Central memory CD8-positive, alpha-beta T cell (primary cell): Measurements from ENCODE around the gene YPEL2.
A peak's percentile ranks its signal among the peaks of the same experiment; 100 is the strongest.

Experiments used
- ATAC-seq: fragments of 150-1000 bp; cut with Tn5 transposase; replicated peaks from 2 replicates; pipeline ENCODE4 v1.10.0; 2022; ENCODE audit warnings: mild to moderate bottlenecking, moderate FRiP score, moderate number of reproducible peaks; ENCODE audit not compliant: poor library complexity, severe bottlenecking; ENCODE audit errors: extremely low read depth
- DNase-seq, 2 donors: peaks; one replicate each; pipeline ENCODE4 v3.0.0; 2021; ENCODE audit warnings: low spot score in 2 of 2
- H3K27ac Mint-ChIP-seq: one replicate; pipeline ENCODE4 v1.8.0; 2022; ENCODE audit warnings: low read depth, mild to moderate bottlenecking, moderate library complexity, mixed read lengths
- H3K27me3 Mint-ChIP-seq: one replicate; pipeline ENCODE4 v1.8.0; 2022; ENCODE audit warnings: mixed read lengths
- H3K36me3 Mint-ChIP-seq: one replicate; pipeline ENCODE4 v1.8.0; 2022; ENCODE audit warnings: mild to moderate bottlenecking, moderate library complexity, mixed read lengths; ENCODE audit not compliant: insufficient read depth
- H3K4me1 Mint-ChIP-seq: one replicate; pipeline ENCODE4 v1.8.0; 2022; ENCODE audit warnings: mixed read lengths
- H3K4me3 Mint-ChIP-seq: one replicate; pipeline ENCODE4 v1.8.0; 2022; ENCODE audit warnings: mild to moderate bottlenecking, moderate library complexity, mixed read lengths
- H3K9me3 Mint-ChIP-seq: one replicate; pipeline ENCODE4 v1.8.0; 2022; ENCODE audit warnings: mixed read lengths

Gene YPEL2

DNA sequence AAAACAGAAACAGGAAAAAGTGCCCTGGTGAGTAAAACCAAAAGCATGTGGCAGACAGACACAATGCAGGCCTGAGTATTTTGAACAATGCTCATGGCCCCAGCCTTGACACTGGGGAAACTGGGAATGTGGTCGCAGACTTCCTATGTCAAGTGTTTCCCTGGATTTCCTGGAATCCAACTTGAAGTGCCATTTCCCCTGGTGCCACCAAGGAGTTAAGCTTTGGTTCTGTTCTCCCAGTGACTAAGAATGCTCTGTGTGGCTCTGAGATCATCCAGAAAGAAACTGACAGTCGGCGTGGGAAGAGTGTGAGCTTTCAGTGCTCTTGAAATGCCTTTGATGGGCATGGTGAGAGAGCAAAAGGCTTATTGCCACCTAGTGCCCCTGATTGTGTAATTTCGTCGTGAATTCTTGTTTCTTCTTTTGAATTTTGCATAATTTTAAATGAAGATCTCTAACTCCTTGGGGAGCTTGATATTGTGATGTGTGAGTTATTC, 96.0 kb downstream of the YPEL2 start:
- Mint-ChIP-seq H3K27ac (no peak overlapping the region), H3K4me1 (no peaks in the 10 kb centered on the region), H3K4me3 (no peak overlapping the region), H3K9me3 (no peaks in the 10 kb centered on the region), H3K36me3 (peaks cover 2% of the 10 kb centered on the region), H3K27me3 (no peaks in the 10 kb centered on the region)
- ATAC-seq: no peak
- DNase-seq: no peak

- DNase-seq (no peak), ATAC-seq (no peak)
- Mint-ChIP-seq H3K9me3 (no peaks in the 10 kb centered on the region), H3K4me1 (no peaks in the 10 kb centered on the region), H3K27me3 (no peaks in the 10 kb centered on the region), H3K36me3 (peaks cover 2% of the 10 kb centered on the region), H3K4me3 (no peak overlapping the region), H3K27ac (no peak overlapping the region)
These were observed 96.5 kb downstream of the YPEL2 start for GRCh38 chr17:59427996-59428395.

GRCh38 chr17:59428916-59429485, 97.5 kb downstream of the YPEL2 start:
- no peak for ATAC-seq
- DNase-seq: no peak
- H3K36me3 Mint-ChIP-seq: peaks cover 2% of the 10 kb centered on the region
- no peak overlapping the region for H3K27ac Mint-ChIP-seq
- H3K9me3 Mint-ChIP-seq: no peaks in the 10 kb centered on the region
- H3K27me3 Mint-ChIP-seq: peaks cover 2% of the 10 kb centered on the region
- H3K4me1 Mint-ChIP-seq: no peaks in the 10 kb centered on the region
- H3K4me3 Mint-ChIP-seq: no peak overlapping the region

DNA sequence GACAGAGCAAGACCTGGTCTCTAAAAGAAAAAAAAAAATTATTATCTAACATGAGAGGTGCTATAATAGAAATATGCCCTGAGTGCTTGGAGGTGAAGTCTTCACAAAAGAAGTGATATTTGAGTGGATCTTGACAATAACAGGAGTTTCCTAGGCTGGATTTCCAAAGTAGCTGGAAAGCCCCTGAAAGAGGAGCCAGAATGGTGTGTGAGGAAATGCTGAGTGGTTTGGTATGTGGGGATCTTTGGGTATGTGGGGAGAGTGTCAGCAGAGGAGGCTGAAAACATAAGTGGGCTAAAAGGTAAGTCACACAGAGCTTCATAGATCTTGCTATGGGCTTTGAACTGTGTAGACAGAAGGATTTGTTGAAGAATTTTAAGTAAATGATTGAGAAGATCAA, 100.1 kb downstream of the YPEL2 start:
- H3K27ac Mint-ChIP-seq: no peak overlapping the region
- ATAC-seq (no peak), DNase-seq (no peak)
- H3K9me3 Mint-ChIP-seq: no peaks in the 10 kb centered on the region
- peaks cover 1% of the 10 kb centered on the region for H3K36me3 Mint-ChIP-seq
- H3K27me3 Mint-ChIP-seq: peaks cover 9% of the 10 kb centered on the region
- H3K4me3 Mint-ChIP-seq: no peak overlapping the region
- no peaks in the 10 kb centered on the region for H3K4me1 Mint-ChIP-seq

DNA sequence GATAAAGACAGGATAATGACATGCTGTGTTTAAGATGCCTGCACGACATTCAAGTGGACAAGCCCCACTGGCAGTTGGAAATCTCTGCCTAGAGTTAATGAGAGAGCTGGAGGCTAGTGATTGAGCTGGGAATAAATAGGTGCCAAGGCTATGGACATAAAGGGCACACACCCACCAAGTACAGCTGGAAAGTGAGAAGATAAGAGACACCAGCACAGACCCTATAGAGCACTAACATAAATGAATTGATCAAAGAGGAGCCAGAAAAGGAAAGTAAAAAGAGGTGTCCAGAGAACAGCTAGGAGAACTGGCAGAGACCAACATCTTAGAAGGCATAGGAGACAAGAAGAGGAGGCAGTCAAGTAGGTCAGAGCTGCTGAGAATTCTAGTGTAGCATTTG, 101.2 kb downstream of the YPEL2 start:
- no peaks in the 10 kb centered on the region for H3K4me1 Mint-ChIP-seq
- ATAC-seq (no peak), DNase-seq (no peak)
- no peak overlapping the region for H3K27ac Mint-ChIP-seq
- peaks cover 1% of the 10 kb centered on the region for H3K36me3 Mint-ChIP-seq
- no peaks in the 10 kb centered on the region for H3K9me3 Mint-ChIP-seq
- H3K27me3 Mint-ChIP-seq: peaks cover 9% of the 10 kb centered on the region
- no peak overlapping the region for H3K4me3 Mint-ChIP-seq

GRCh38 chr17:59433586-59433985, 102.1 kb downstream of the YPEL2 start:
- ATAC-seq (no peak), DNase-seq (no peak)
- Mint-ChIP-seq H3K4me1 (no peaks in the 10 kb centered on the region), H3K27ac (no peak overlapping the region), H3K27me3 (peaks cover 9% of the 10 kb centered on the region), H3K4me3 (no peak overlapping the region), H3K9me3 (no peaks in the 10 kb centered on the region), H3K36me3 (peaks cover 1% of the 10 kb centered on the region)

- Mint-ChIP-seq H3K9me3 (no peaks in the 10 kb centered on the region), H3K27me3 (peaks cover 9% of the 10 kb centered on the region), H3K4me1 (no peaks in the 10 kb centered on the region), H3K27ac (no peak overlapping the region), H3K36me3 (peaks cover 1% of the 10 kb centered on the region), H3K4me3 (no peak overlapping the region)
- no peak for DNase-seq
- ATAC-seq: no peak
These were observed 103.0 kb downstream of the YPEL2 start for GRCh38 chr17:59434429-59434828.

DNA sequence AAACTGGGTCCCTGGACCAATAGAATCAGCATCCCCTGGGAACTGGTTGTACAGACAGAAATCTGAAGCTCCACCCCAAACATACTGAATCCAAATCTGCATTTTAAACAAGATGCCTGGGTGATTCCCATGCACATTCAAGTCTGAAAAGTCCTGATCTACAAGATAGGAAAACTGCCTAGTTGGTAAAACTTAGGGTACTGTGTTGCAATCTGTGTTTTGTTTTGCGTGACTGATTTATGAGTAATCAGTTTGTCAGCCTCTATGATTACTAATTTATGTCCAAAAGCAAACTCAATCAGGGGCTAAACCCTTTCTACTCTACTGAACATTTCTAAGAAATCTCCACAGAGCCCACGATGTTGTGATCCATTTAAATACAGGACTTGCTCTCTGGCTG, 103.8 kb downstream of the YPEL2 start:
- no peak for ATAC-seq
- H3K4me3 Mint-ChIP-seq: no peak overlapping the region
- H3K9me3 Mint-ChIP-seq: no peaks in the 10 kb centered on the region
- no peak for DNase-seq
- H3K27ac Mint-ChIP-seq: no peak overlapping the region
- H3K27me3 Mint-ChIP-seq: peaks cover 9% of the 10 kb centered on the region
- H3K4me1 Mint-ChIP-seq: no peaks in the 10 kb centered on the region
- H3K36me3 Mint-ChIP-seq: peaks cover 1% of the 10 kb centered on the region

DNA sequence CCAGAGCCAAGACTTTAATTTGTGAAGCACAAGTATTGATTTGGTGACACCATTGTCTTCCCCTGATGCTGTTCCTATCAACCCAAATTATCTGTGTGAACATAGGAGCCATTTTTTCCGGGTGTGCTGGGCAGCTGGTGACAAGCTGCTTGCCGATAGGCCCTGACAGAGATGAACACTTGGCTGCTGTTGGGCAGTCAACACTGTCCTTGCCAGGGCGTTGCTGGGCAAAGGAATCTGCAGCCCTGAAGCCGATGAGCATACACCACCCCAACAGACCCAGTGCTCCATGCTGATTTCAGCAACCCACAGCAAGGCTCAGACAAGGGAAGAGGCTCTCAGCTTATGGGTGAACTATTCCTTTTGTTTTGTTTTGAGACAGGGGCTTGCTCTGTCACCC, 105.4 kb downstream of the YPEL2 start:
- Mint-ChIP-seq H3K4me1 (peaks cover 7% of the 10 kb centered on the region), H3K27me3 (peaks cover 9% of the 10 kb centered on the region), H3K9me3 (no peaks in the 10 kb centered on the region), H3K36me3 (peaks cover 1% of the 10 kb centered on the region), H3K4me3 (no peak overlapping the region), H3K27ac (no peak overlapping the region)
- ATAC-seq: no peak
- no peak for DNase-seq

- ATAC-seq (no peak), DNase-seq (no peak)
- Mint-ChIP-seq H3K27ac (no peak overlapping the region), H3K4me1 (peaks cover 7% of the 10 kb centered on the region), H3K36me3 (peaks cover 1% of the 10 kb centered on the region), H3K9me3 (no peaks in the 10 kb centered on the region), H3K4me3 (no peak overlapping the region), H3K27me3 (peaks cover 9% of the 10 kb centered on the region)
These were observed 106.4 kb downstream of the YPEL2 start for GRCh38 chr17:59437791-59438281.

DNA sequence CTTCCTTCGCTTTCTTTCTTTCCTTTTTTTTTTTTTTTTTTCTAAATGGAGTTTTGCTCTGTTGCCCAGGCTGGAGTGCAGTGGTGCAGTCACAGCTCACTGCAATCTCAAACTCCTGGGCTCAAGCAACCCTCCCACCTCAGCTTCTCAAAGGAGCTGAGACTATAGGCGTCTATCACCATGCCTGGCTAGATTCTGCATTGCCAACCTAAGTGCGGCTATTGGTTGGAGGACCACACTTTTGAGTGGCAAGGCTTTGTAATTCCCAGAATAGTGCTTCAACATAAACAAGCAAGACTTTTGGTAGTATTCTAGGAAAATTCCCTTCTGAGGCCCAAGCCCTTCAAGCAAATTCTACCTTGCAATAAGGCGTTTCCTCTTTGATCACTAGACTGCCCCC, 107.8 kb downstream of the YPEL2 start:
- Mint-ChIP-seq H3K27me3 (peaks cover 4% of the 10 kb centered on the region), H3K9me3 (no peaks in the 10 kb centered on the region), H3K4me3 (no peak overlapping the region), H3K27ac (no peak overlapping the region), H3K36me3 (peaks cover 1% of the 10 kb centered on the region), H3K4me1 (peaks cover 7% of the 10 kb centered on the region)
- ATAC-seq (no peak), DNase-seq (no peak)

DNA sequence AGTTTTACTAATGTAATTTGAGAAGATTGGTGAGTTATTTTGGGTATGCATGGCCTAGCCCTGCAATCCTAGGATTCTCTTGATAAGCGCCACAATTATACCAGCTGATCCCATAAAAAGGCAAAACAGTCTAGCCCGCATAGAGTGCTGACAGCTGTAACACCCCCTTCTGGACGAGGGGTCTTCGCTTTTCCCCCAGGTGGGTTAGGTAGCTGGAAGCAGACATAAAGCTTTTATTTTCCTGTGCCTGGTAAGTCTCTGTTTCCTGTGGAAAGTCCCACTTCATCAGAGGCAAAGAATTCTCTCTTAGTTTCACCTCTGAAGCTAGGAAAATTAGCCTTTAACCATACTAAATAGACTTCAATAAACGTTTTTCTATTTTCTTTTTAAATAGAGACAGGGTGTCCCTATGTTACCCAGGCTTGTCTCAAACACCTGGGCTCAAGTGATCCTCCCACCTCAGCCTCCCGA, 108.3 kb downstream of the YPEL2 start:
- ATAC-seq: no peak
- Mint-ChIP-seq H3K36me3 (peaks cover 1% of the 10 kb centered on the region), H3K27me3 (no peaks in the 10 kb centered on the region), H3K4me3 (no peak overlapping the region), H3K4me1 (peaks cover 7% of the 10 kb centered on the region), H3K27ac (no peak overlapping the region), H3K9me3 (no peaks in the 10 kb centered on the region)
- DNase-seq: no peak

DNA sequence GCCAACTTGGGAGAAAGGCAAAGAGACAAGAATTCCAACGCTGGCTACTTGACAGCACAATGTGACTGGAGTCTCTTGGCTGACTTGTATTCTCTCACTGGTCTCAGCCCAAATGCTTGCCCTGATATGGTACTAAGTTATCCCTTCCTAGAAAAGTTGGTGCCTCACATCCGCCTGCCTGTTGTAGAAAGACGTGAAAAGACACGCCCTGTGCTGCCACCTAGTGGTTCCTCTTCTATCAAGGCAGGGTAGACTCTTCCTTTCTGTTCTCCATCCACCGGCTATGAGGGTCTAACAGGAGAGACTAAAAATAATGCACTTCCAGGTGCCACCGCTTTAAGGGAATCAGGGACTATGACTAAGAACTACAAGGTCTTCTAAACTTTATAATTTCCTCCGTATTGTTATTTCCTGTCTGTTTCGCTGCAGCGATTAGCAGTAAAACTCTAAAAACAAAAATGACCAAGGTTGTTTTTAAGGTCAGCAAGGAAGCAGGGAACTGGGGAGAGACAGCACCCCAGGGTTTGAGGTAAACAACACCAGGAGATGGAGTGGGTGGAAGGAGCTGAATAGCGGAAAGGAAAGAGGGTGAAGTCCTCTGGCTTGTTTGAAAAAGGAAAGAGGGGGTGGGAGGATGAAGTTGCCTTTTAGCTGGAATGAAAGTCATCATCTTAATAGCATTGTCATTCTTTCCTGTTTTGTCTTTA, 109.5 kb downstream of the YPEL2 start:
- Mint-ChIP-seq H3K9me3 (no peaks in the 10 kb centered on the region), H3K36me3 (no peaks in the 10 kb centered on the region), H3K27ac (no peak overlapping the region), H3K4me3 (no peak overlapping the region), H3K4me1 (peaks cover 7% of the 10 kb centered on the region), H3K27me3 (no peaks in the 10 kb centered on the region)
- DNase-seq (peak; percentile 71 to 80), ATAC-seq (peak; percentile 86)
